ENCODE results near the gene SAMD8. TPM values are rescaled to one million over a fixed set of nuclear protein-coding genes. Genes with fewer than 3 reads are reported as not detected.
A peak's percentile ranks its signal among the peaks of the same experiment; 100 is the strongest.
"Not testable (repeated sequence)": the region's sequence is repeated elsewhere in the genome, so short reads cannot be mapped to it uniquely, and the experiment has no call there.

Gene SAMD8
- total RNA-seq, 1 donor: 38.1 TPM

GRCh38 chr10:75205908-75206307, 94.5 kb downstream of the SAMD8 start:
- TF ChIP-seq CTCF (IDR thresholded peaks at IDR 0.05; ENCODE audit: insufficient read depth, low read length): no peak
- DNase-seq (ENCODE audit: low read depth): no peak
- H3K4me3 ChIP-seq (ENCODE audit: low read depth, low read length): no peak overlapping the region

GRCh38 chr10:75206638-75207037, 95.2 kb downstream of the SAMD8 start:
- not testable (repeated sequence) for H3K4me3 ChIP-seq (ENCODE audit: low read depth, low read length); DNase-seq (ENCODE audit: low read depth)

- no peak for TF ChIP-seq CTCF (IDR thresholded peaks at IDR 0.05; ENCODE audit: insufficient read depth, low read length)
- no peak for DNase-seq (ENCODE audit: low read depth)
- H3K4me3 ChIP-seq (ENCODE audit: low read depth, low read length): no peak overlapping the region
These were observed 95.8 kb downstream of the SAMD8 start for GRCh38 chr10:75207079-75207856.

GRCh38 chr10:75207857-75208144, 96.3 kb downstream of the SAMD8 start:
- no peak for TF ChIP-seq CTCF (IDR thresholded peaks at IDR 0.05; ENCODE audit: insufficient read depth, low read length)
- no peak for DNase-seq (ENCODE audit: low read depth)
- no peak overlapping the region for H3K4me3 ChIP-seq (ENCODE audit: low read depth, low read length)

- peak; percentile 79 for DNase-seq (ENCODE audit: low read depth)
- no peak overlapping the region for H3K4me3 ChIP-seq (ENCODE audit: low read depth, low read length)
- TF ChIP-seq CTCF (IDR thresholded peaks at IDR 0.05; ENCODE audit: insufficient read depth, low read length): no peak
These were observed 96.7 kb downstream of the SAMD8 start for GRCh38 chr10:75208181-75208580.

GRCh38 chr10:75209086-75209920, 97.8 kb downstream of the SAMD8 start:
- DNase-seq (ENCODE audit: low read depth): no peak
- no peak for TF ChIP-seq CTCF (IDR thresholded peaks at IDR 0.05; ENCODE audit: insufficient read depth, low read length)
- H3K4me3 ChIP-seq (ENCODE audit: low read depth, low read length): no peak overlapping the region

- peak; percentile 90 for DNase-seq (ENCODE audit: low read depth)
- TF ChIP-seq CTCF (IDR thresholded peaks at IDR 0.05; ENCODE audit: insufficient read depth, low read length): no peak
These were observed 98.4 kb downstream of the SAMD8 start for GRCh38 chr10:75209921-75210281.

More at GRCh38 chr10:75209921-75210281, 98.4 kb downstream of the SAMD8 start:
- peak overlapping the region; percentile 91 for H3K4me3 ChIP-seq (ENCODE audit: low read depth, low read length)
